Stimulated activated CD4-positive, alpha-beta T cell treated with anti-CD3 and anti-CD28 coated beads, Interleukin-12 subunit alpha, Interleukin-12 subunit beta, amount 100 ng/mL, for 48 hours (primary cell): ENCODE data around the gene RIF1.

ENCODE experiments used
- DNase-seq, 3 donors: peaks; one replicate each; pipeline ENCODE4 v3.0.0-alpha.2; 2020; ENCODE audit warnings: low read depth in 2 of 3, low spot score in 1 of 3

The RIF1 gene

DNA sequence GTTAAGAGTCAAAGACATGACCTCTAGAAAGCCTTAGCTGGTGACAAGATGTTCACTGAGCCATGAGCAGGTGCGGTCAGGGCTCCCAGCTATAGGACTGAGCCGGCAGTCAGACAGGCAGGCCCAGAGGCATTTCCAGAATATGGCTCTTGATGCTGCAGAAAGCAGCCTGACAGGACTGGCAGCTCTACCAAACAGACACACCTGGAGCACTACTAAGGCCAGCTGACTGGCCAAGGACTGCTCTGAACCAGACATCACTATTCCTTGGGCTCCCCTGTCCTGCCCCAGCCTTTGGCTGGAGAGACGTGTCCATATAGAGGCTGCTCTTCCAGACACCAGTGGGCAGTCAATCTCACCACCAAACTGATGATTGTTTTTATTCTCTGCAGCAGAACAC, 98.8 kb downstream of the RIF1 start:
- DNase-seq, result no peak

DNA sequence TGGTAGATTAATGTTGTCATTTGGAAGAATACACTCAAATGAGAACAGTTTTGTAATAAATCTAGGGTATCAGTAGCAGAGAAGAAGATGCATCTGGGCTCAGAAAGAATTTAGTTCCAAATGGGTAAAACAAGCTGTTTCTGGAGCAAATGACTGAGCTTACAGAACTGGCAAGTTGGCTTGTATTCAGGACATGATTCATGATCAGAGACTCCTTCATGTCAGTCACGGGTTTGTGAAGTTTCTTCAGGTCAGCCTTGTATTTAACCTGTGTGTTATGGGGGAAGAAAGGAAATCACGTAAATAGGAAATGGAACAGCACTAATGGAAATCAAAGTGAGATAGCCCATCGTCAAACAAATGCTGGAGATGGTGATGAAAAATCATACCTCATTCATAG, 109.1 kb downstream of the RIF1 start:
- DNase-seq, result no peak

DNA sequence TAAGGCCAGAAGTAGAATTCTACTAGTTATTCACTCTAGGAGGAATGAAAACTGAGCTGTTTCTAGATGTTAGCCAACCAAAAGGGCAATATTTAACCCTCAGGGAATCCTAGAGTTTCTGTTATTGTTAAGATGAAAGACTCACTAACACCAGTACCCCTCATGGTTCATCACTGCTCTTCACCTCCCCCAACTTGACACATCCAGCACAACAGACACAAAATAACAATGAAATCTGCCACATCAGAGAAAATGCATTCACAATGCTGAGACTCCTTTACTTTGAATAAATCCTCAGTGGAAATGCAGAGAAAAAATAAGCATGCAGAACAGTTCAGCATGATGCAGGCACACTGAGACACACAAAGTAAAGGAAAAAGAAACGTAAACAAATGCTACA, 111.3 kb downstream of the RIF1 start:
- DNase-seq, result no peak

DNA sequence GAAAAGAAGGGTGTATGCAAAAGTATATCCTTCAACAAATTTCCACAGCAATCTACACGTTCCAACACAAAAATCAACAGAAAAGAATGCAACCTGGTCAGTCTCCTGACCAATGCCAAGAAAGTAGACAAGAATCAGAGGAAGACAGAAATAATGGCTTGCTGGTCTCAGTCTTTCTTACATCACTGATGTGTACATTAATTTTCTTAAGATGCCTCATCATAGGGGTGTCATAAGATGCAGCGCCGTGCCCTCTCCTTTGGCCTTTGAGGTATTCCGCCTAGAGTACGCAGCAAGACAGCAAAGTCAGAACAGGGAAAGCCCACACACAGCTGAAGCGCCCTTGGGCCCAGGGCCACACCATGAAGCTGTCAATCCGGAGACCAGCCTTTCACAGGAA, 112.9 kb downstream of the RIF1 start:
- DNase-seq, result no peak

DNA sequence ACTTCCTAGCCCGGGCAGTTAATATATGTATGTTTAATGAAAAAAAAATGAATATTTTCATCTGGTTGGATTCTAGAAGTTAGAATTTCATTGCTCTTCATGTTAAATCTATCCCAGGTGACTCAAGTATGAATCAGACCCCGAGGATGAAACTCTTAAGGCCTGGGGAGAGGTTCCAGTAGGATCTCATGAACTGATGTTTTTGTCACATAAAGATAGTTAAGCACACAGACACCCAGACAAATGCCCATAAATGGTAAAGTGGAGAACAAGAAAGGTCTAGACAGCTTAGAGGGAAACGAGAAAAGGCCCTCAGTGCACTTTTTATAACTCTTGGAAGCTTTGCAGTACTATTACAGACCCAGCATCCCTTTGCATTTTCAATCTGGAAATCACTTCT, 114.1 kb downstream of the RIF1 start:
- no peak for DNase-seq

DNA sequence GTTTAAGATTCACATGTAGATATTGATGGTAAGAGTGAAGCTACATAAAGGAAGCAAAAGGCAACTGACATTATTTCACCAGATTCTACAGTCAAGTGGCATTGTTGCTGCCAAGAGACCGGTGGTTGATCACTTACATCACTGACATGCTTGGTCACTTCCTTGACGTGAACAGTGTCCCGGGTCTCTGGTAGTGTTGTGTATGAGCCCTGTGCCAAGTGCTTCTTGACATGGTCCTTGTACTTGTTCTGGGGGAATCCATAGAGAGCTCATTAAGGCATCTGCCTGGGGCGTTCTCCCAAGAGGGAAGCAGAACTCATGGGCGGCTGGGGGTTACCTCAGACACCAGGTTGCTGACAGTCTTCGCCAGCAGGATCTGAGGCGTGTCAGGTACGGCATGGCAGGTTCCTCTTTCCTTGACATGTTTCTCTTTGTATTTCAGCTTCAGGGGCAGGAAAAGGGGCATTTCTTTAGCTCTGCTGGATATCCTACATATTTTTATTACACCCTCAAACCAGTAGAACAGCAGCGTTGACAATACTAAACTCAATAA, 116.2 kb downstream of the RIF1 start:
- no peak for DNase-seq

DNA sequence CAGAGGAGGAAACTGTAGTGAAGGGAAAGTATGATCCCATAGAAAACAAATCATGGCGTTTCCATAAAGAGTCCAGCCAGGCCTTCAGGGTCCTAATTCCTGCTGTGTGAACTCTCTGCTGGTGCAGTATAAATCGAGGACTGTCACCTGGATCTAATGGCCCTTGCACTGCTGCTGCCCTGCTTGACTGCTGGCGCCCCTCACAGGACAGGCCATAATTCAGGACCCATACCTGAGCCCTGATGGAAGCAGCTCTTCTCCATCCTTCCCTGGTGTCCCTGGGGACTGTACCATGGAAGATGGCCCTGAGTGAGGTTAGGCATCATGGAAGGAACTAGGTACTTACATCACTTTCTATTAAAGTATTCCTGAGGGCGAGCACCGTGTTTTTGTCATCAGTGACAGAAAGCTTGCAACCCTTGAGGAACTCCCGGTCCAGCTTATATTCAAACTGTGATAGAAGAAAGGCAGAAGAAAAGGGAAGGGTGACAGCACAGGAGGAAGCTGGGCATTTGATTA, 116.9 kb downstream of the RIF1 start:
- DNase-seq, result no peak
